SK-N-MC (cell line): Measurements from ENCODE around the gene TMEM259.

Experiments
- EZH2 ChIP-seq: fragments of 200-600 bp; sonication (generic); IDR thresholded peaks from one replicate; pipeline ENCODE4 v1.6.1; 2017; ENCODE audit warnings: antibody characterized with exemption
- FOXP2 ChIP-seq: optimal IDR thresholded peaks from 2 replicates; pipeline ENCODE3; 2011; ENCODE audit warnings: mild to moderate bottlenecking, moderate library complexity; ENCODE audit not compliant: insufficient read depth; ENCODE audit errors: extremely low read length, control extremely low read depth

DNA sequence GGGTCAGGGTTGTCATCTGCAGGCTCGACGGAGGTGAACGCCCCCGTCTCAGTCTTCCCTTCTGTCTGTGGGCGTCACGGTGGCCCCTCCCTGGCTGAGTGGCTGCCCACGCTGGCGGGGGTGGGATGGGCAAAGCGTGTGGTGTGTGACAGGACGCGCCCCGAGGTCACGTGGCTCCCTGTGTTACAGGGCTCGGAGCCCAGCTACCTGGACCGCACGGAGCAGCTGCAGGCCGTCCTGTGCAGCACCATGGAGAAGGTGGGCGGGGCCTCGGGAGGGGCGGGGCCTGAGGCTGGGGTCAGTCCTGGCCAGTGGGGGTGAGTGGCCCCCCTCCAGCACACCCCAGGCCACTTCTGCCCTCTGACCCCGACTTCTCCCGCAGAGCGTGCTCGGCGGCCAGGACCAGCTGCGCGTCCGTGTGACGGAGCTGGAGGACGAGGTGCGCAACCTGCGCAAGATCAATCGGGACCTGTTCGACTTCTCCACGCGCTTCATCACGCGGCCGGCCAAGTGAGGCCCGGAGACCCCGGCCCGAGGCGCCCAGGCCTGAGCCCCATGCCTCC is 27.0 kb downstream of the TMEM259 start:
- TF ChIP-seq FOXP2 (no peak), EZH2 (no peak)
